Activated CD8-positive, alpha-beta T cell treated with anti-CD3 and anti-CD28 coated beads, Interleukin-2, amount 10 ng/mL, durations not matched to agents 7 days and 5 days (primary cell): ENCODE measurements around the gene JAKMIP3. TPM values are rescaled to one million over a fixed set of nuclear protein-coding genes. Genes with fewer than 3 reads are reported as not detected.

Experiments
- ATAC-seq: fragments of 150-1000 bp; cut with Tn5 transposase; one replicate; pipeline ENCODE4 v1.10.0; 2021; ENCODE audit warnings: moderate library complexity
- CTCF ChIA-PET: fragments of 350-600 bp; sonication (Branson Sonifier 250); formaldehyde crosslinking; loops from one replicate; lab custom pipeline; 2021; ENCODE audit warnings: antibody characterized with exemption; lab: Charles Lee
- POLR2A ChIA-PET: fragments of 350-600 bp; sonication (Branson Sonifier 250); formaldehyde crosslinking; loops from one replicate; lab custom pipeline; 2021; ENCODE audit warnings: antibody characterized with exemption; lab: Charles Lee
- DNase-seq: peaks from one replicate; pipeline ENCODE4 v3.0.0-alpha.2; 2020
- H3K27ac Mint-ChIP-seq: one replicate; pipeline ENCODE4 v1.8.0; 2021; ENCODE audit warnings: mild to moderate bottlenecking, mixed read lengths
- H3K27me3 Mint-ChIP-seq: one replicate; pipeline ENCODE4 v1.8.0; 2021; ENCODE audit warnings: low read depth, mixed read lengths
- H3K36me3 Mint-ChIP-seq: one replicate; pipeline ENCODE4 v1.8.0; 2021; ENCODE audit warnings: low read depth, mixed read lengths
- H3K4me1 Mint-ChIP-seq: one replicate; pipeline ENCODE4 v1.8.0; 2021; ENCODE audit warnings: low read depth, mixed read lengths
- H3K4me3 Mint-ChIP-seq: one replicate; pipeline ENCODE4 v1.8.0; 2021; ENCODE audit warnings: mild to moderate bottlenecking, mixed read lengths
- H3K9me3 Mint-ChIP-seq: one replicate; pipeline ENCODE4 v1.8.0; 2022; ENCODE audit warnings: mixed read lengths; ENCODE audit not compliant: insufficient read depth
- total RNA-seq, 2 experiments: library from RNA; stranded (reverse); gene quantifications; one replicate each; pipeline ENCODE4 v1.2.3, GENCODE V29; 2021

Gene JAKMIP3
- total RNA-seq, 2 experiments from 2014 or later, result 0.08 TPM

DNA sequence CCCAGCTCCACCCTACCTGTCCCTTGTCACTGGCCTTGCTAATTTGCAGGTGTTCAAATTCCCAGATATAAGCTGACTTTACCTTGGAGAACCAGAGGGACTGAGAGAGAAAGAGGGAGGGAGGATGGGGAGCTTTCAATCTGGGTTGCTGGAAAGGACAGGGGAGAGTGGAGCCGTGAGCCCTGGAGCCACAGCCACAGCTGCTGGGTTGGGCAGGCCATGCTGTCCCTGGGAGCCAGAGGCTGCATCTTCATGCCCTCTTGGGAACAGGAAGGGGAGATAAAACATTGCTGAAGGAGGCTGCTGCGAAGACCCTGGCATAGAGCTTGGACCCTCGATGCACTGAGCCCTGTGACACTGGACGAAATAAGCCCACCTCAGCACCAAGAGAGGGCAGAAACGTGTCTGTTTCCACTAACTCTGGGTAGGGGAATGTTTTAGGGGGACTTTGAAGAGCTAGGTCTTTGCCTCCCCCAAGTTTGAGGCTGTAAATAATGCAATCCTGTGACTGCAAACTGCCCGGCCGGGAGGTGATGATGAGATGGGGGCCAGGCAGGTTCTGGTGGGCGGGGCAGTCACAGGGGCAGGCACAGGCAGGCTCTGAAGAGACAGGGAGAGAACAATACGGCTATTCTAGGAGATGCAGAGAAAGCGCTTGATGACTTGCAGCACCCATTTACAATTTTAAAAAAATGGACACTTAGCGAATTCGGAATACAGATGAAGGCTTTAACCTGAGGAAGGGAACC, 5.8 kb upstream of the JAKMIP3 start:
- ChIA-PET CTCF (no interaction called here), POLR2A (no interaction called here)
- H3K9me3 Mint-ChIP-seq, result no peaks in the 10 kb centered on the region
- H3K4me1 Mint-ChIP-seq, result no peaks in the 10 kb centered on the region
- ATAC-seq, result no peak
- no peaks in the 10 kb centered on the region for H3K36me3 Mint-ChIP-seq
- no peaks in the 10 kb centered on the region for H3K27me3 Mint-ChIP-seq
- H3K27ac Mint-ChIP-seq, result no peak overlapping the region
- H3K4me3 Mint-ChIP-seq, result no peak overlapping the region
- DNase-seq, result no peak

- Mint-ChIP-seq H3K4me1 (no peaks in the 10 kb centered on the region), H3K4me3 (no peak overlapping the region), H3K27ac (no peak overlapping the region), H3K36me3 (no peaks in the 10 kb centered on the region), H3K9me3 (no peaks in the 10 kb centered on the region), H3K27me3 (peaks cover 5% of the 10 kb centered on the region)
- DNase-seq (no peak), ATAC-seq (no peak)
- CTCF ChIA-PET, result no interaction called here
- POLR2A ChIA-PET, result interaction anchor here (0.6 kb wide), 2 partner anchors 263 to 788 kb away, joined by 3 to 4 read pairs; no protein-coding TSS in a partner anchor
These were observed 4.7 kb upstream of the JAKMIP3 start for GRCh38 chr10:132061030-132061429.

- ChIA-PET CTCF (no interaction called here), POLR2A (interaction anchor here (0.6 kb wide), 1 partner anchor 789 kb away, joined by 4 read pairs; no protein-coding TSS in a partner anchor)
- Mint-ChIP-seq H3K27ac (no peak overlapping the region), H3K4me1 (no peaks in the 10 kb centered on the region), H3K4me3 (no peak overlapping the region), H3K9me3 (no peaks in the 10 kb centered on the region), H3K27me3 (peaks cover 9% of the 10 kb centered on the region), H3K36me3 (no peaks in the 10 kb centered on the region)
- DNase-seq, result no peak
- no peak for ATAC-seq
These were observed 4.3 kb upstream of the JAKMIP3 start for GRCh38 chr10:132061465-132061864.

GRCh38 chr10:132062116-132062515, 3.6 kb upstream of the JAKMIP3 start:
- H3K36me3 Mint-ChIP-seq, result no peaks in the 10 kb centered on the region
- ATAC-seq (no peak), DNase-seq (no peak)
- no peak overlapping the region for H3K27ac Mint-ChIP-seq
- H3K4me3 Mint-ChIP-seq, result no peak overlapping the region
- ChIA-PET POLR2A (no interaction called here), CTCF (no interaction called here)
- no peaks in the 10 kb centered on the region for H3K9me3 Mint-ChIP-seq
- peaks cover 16% of the 10 kb centered on the region for H3K27me3 Mint-ChIP-seq
- H3K4me1 Mint-ChIP-seq, result no peaks in the 10 kb centered on the region

GRCh38 chr10:132062641-132063390, 2.9 kb upstream of the JAKMIP3 start:
- Mint-ChIP-seq H3K4me1 (no peaks in the 10 kb centered on the region), H3K36me3 (no peaks in the 10 kb centered on the region), H3K9me3 (no peaks in the 10 kb centered on the region), H3K4me3 (no peak overlapping the region), H3K27me3 (peaks cover 16% of the 10 kb centered on the region), H3K27ac (no peak overlapping the region)
- DNase-seq, result no peak
- ChIA-PET CTCF (no interaction called here), POLR2A (no interaction called here)
- ATAC-seq, result no peak

DNA sequence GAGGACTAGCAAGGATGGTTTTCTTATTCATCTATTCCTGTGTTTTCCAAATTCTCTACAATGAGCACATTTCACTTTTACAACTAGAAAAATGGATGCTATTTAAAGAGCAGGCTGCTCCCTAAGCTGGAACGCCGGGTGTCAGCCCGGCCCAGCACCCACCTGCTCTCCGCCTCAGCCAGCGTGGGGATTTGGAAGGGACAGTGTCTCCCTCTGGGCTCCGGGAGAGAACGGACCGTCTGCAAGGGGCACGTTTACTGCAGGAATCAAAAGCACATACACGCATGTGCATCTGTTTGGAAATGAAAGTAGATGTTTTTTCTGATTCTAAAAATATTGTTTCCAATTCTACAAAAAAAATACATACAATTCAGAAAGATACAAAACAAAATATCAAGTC, 2.3 kb upstream of the JAKMIP3 start:
- Mint-ChIP-seq H3K4me3 (no peak overlapping the region), H3K9me3 (no peaks in the 10 kb centered on the region), H3K36me3 (no peaks in the 10 kb centered on the region), H3K4me1 (no peaks in the 10 kb centered on the region), H3K27ac (no peak overlapping the region), H3K27me3 (peaks cover 16% of the 10 kb centered on the region)
- ATAC-seq (no peak), DNase-seq (no peak)
- ChIA-PET CTCF (no interaction called here), POLR2A (interaction anchor here (0.6 kb wide), 1 partner anchor 9 kb away, joined by 4 read pairs; no protein-coding TSS in a partner anchor)

DNA sequence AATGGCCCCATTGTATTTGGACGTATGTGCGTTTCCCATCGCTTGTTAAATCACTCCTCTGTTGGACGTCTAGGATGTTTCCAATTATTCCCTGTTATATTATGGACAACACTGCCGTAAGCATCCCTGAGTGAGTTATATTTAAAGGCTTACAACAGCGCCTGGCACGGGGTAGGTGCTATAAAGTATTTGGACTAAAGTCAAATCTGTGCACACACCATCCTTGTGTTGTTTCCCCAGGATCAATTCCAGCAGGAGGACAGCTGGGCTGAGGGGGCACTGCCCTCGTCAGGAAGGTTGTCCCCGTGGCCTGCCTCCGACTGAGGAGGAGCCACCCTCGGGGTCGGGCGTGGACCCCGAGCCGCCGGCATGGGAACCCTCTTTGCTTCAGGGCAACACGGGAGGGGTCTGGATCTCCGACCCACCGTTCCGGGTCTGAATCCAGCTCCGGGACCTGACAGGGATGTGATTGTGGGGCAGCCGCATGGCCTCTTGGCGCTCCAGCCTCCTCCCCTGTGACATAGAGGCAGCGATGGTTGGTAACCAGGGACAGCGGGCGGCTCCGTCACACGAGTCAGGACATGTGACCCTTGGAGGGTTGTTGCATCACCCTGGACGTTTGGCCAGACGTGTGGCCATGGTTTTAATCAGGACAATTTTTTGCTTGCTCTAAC, 1.5 kb upstream of the JAKMIP3 start:
- H3K27ac Mint-ChIP-seq, result no peak overlapping the region
- no peaks in the 10 kb centered on the region for H3K36me3 Mint-ChIP-seq
- ATAC-seq, result no peak
- no peak overlapping the region for H3K4me3 Mint-ChIP-seq
- DNase-seq, result no peak
- ChIA-PET CTCF (no interaction called here), POLR2A (interaction anchor here (0.6 kb wide), 1 partner anchor 9 kb away, joined by 4 read pairs; no protein-coding TSS in a partner anchor)
- H3K27me3 Mint-ChIP-seq, result peaks cover 16% of the 10 kb centered on the region
- no peaks in the 10 kb centered on the region for H3K4me1 Mint-ChIP-seq
- H3K9me3 Mint-ChIP-seq, result no peaks in the 10 kb centered on the region

- Mint-ChIP-seq H3K36me3 (no peaks in the 10 kb centered on the region), H3K27me3 (peaks cover 16% of the 10 kb centered on the region), H3K4me1 (no peaks in the 10 kb centered on the region), H3K4me3 (no peak overlapping the region), H3K9me3 (no peaks in the 10 kb centered on the region), H3K27ac (no peak overlapping the region)
- POLR2A ChIA-PET, result no interaction called here
- DNase-seq (no peak), ATAC-seq (no peak)
- CTCF ChIA-PET, result no interaction called here
These were observed 842 bp upstream of the JAKMIP3 start for GRCh38 chr10:132064771-132065437.

- no peaks in the 10 kb centered on the region for H3K4me1 Mint-ChIP-seq
- peaks cover 16% of the 10 kb centered on the region for H3K27me3 Mint-ChIP-seq
- DNase-seq (no peak), ATAC-seq (no peak)
- H3K4me3 Mint-ChIP-seq, result peak overlapping the region; percentile 61
- no peaks in the 10 kb centered on the region for H3K9me3 Mint-ChIP-seq
- H3K27ac Mint-ChIP-seq, result no peak overlapping the region
- POLR2A ChIA-PET, result no interaction called here
- CTCF ChIA-PET, result no interaction called here
- no peaks in the 10 kb centered on the region for H3K36me3 Mint-ChIP-seq
These were observed 440 bp downstream of the JAKMIP3 start for GRCh38 chr10:132066186-132066585.

DNA sequence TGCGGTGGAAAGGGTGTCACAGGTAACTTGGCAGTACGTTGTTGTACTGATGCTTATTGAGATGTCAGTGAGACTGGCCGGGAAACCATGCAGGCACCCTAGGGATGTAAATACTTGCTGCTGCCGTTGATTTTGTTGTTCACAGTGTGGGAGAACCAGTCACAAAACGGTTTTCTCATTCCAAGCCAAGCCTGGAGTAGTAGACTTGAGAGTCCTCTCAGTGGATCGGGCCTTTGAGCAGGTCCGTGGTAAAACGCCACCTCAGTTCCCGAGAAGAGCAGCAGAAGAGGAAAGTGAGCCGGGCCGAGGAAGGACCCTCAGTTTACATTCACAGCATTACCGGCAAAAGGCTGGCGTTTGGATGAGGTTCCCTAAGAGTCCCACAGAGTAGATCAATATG, 1.1 kb downstream of the JAKMIP3 start:
- ChIA-PET POLR2A (no interaction called here), CTCF (no interaction called here)
- no peak for DNase-seq
- no peaks in the 10 kb centered on the region for H3K36me3 Mint-ChIP-seq
- H3K4me3 Mint-ChIP-seq, result no peak overlapping the region
- no peaks in the 10 kb centered on the region for H3K4me1 Mint-ChIP-seq
- H3K27me3 Mint-ChIP-seq, result peaks cover 16% of the 10 kb centered on the region
- H3K27ac Mint-ChIP-seq, result no peak overlapping the region
- ATAC-seq, result no peak
- no peaks in the 10 kb centered on the region for H3K9me3 Mint-ChIP-seq

- no peak for ATAC-seq
- H3K4me1 Mint-ChIP-seq, result no peaks in the 10 kb centered on the region
- no peaks in the 10 kb centered on the region for H3K36me3 Mint-ChIP-seq
- ChIA-PET CTCF (no interaction called here), POLR2A (no interaction called here)
- H3K4me3 Mint-ChIP-seq, result no peak overlapping the region
- no peaks in the 10 kb centered on the region for H3K9me3 Mint-ChIP-seq
- H3K27me3 Mint-ChIP-seq, result peaks cover 16% of the 10 kb centered on the region
- no peak overlapping the region for H3K27ac Mint-ChIP-seq
- no peak for DNase-seq
These were observed 2.8 kb downstream of the JAKMIP3 start for GRCh38 chr10:132068431-132069121.
